ENCODE data around the gene MMD.

MMD gene

DNA sequence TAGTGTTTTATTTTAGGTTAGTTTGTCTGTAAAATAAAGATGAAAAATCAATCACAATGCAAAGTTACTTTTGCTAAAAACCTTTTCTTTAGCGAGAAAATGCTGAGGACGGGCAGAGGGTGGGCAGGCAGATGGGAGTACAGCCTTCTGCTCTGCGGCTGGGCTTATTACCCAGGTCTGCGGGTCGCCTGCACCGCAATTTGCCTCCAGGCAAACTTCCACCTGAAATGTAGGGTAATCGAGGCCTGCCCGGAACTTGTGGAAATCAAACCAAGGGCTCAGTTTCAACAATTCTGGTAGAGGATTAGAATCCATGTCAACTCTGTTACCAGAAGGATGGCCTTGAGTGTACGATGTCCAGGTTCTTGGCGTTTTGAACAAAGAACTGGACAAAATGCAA is 22.3 kb upstream of the MMD start:
- DNase-seq (ENCODE audit: low spot score), result no peak
- TF ChIP-seq, protein P1, sequence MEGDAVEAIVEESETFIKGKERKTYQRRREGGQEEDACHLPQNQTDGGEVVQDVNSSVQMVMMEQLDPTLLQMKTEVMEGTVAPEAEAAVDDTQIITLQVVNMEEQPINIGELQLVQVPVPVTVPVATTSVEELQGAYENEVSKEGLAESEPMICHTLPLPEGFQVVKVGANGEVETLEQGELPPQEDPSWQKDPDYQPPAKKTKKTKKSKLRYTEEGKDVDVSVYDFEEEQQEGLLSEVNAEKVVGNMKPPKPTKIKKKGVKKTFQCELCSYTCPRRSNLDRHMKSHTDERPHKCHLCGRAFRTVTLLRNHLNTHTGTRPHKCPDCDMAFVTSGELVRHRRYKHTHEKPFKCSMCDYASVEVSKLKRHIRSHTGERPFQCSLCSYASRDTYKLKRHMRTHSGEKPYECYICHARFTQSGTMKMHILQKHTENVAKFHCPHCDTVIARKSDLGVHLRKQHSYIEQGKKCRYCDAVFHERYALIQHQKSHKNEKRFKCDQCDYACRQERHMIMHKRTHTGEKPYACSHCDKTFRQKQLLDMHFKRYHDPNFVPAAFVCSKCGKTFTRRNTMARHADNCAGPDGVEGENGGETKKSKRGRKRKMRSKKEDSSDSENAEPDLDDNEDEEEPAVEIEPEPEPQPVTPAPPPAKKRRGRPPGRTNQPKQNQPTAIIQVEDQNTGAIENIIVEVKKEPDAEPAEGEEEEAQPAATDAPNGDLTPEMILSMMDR (IDR thresholded peaks at IDR 0.05; ENCODE audit: extremely low read depth, insufficient read depth, missing control alignments), result no peak
- in situ Hi-C loops (cut with MboI; ENCODE audit: low pct_unique_long_range_greater_than_20kb, low sequenced_read_pairs, unreplicated experiment), result no loop called here

DNA sequence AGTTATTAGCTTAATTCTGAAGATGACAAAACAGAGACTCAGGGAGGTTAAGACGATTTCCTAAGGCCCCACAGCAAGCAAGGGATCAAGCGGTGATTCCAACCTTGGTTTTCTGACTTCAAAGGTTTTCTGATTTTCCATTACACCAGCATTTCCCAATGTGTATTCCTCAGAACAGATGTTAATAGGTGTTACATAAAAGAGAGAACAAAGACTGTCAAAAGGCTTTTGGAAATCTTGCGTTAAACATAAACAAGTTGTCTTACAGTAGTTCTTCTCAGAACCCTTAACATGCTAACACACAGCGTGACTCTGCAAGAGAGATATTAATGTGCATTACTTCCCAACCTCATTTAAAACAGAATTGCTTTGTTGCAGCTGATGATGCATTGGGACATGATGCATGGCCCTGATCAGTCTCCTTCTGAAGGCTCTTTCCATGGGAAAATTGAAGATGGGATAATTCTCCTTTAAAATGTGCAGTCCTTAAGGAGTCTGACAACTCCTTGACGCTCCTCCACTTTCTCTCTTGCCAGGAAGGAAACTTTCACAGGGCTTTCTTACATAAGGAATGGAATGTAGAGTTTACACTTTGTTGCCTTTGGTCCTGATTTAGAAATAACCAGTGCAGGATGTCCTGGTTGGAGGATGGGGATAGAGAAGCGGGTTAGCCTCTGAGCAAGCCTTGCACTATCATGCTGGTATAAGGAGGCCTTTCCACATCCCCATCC is 21.5 kb upstream of the MMD start:
- TF ChIP-seq, protein P1 (IDR thresholded peaks at IDR 0.05; ENCODE audit: extremely low read depth, insufficient read depth, missing control alignments), result no peak
- DNase-seq (ENCODE audit: low spot score), result no peak
- in situ Hi-C loops (cut with MboI; ENCODE audit: low pct_unique_long_range_greater_than_20kb, low sequenced_read_pairs, unreplicated experiment), result no loop called here

DNA sequence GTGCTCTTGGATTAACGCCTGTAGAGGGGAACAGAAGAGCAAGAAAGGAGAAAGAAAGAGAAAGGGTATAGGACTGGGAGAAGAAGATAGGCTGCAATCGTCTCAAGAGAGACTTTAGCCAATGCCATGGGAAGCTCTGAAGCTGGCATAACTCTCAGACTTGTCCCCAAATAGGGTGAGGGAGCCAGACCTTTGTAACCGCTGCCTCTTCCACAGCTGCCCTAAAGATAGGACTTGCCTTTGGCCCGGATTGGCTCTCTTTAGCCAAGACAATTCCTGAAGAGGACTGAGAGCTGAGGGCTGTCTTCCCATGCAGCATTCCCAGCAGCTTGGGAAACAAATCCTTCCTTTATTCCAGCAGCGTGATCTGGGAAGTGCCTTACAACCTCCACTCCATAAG is 20.8 kb upstream of the MMD start:
- TF ChIP-seq, protein P1 (IDR thresholded peaks at IDR 0.05; ENCODE audit: extremely low read depth, insufficient read depth, missing control alignments), result no peak
- in situ Hi-C loops (cut with MboI; ENCODE audit: low pct_unique_long_range_greater_than_20kb, low sequenced_read_pairs, unreplicated experiment), result no loop called here
- DNase-seq (ENCODE audit: low spot score), result no peak

DNA sequence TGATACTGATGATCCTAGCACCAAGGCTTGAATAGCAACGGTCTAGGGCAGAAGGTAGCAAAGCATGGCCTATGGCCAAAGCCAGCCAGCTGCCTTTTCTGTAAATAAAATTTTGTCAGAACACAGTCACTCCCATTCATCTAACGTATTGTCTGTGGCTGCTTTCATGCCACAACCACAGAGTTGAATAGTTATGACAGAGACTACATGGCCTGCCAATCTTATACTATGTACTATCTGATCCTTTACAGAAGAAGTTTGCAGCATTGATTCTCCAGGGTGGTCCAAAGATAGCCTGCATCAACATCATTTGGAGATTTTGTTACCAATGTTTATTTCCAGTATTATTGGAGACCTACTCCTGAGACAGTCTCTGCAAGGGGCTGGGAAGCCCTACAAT is 19.9 kb upstream of the MMD start:
- TF ChIP-seq, protein P1 (IDR thresholded peaks at IDR 0.05; ENCODE audit: extremely low read depth, insufficient read depth, missing control alignments), result no peak
- in situ Hi-C loops (cut with MboI; ENCODE audit: low pct_unique_long_range_greater_than_20kb, low sequenced_read_pairs, unreplicated experiment), result no loop called here
- no peak for DNase-seq (ENCODE audit: low spot score)

DNA sequence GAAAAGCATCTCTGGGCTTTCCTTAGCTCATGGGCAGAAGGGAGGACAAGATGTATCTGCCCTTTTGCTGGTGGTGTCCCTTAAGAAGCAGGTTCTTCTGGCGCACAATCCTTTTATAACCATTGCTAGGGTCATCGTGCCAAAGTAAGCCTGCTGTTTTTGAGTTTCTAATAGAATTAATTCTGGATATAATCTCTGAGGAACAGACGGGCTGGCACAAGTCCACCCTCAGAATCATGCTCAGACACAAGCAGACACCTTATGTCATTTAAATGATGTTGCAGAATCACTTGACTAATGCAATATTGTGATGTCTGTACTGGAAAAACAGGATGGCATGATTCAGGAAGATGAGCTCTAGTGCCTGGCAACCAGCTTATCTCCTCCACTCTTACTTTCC is 18.8 kb upstream of the MMD start:
- in situ Hi-C loops (cut with MboI; ENCODE audit: low pct_unique_long_range_greater_than_20kb, low sequenced_read_pairs, unreplicated experiment), result no loop called here

DNA sequence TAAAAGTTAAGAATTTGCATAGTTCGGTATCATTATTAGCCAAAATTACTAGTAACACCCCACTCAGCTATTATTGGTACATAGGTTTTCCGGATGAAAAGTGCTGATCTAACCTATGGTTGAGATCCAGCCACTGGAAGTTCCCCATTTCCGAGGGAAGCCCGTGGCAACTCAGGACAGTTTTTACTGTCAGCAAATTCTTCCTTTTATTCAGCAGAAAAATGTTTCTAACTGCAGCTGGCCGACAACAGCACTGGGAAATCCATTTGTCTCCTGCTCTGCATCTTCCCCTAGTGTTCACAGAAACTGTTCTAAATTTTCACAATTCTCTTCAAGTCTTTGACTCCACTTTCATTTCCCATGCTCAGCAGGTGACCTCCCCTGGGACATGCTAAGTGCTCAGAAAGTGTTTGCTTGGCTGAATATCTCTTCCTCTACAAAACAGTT is 15.5 kb upstream of the MMD start:
- in situ Hi-C loops (cut with MboI; ENCODE audit: low pct_unique_long_range_greater_than_20kb, low sequenced_read_pairs, unreplicated experiment), result no loop called here
- TF ChIP-seq, protein P1 (IDR thresholded peaks at IDR 0.05; ENCODE audit: extremely low read depth, insufficient read depth, missing control alignments), result no peak
- DNase-seq (ENCODE audit: low spot score), result peak; percentile 62

More for the DNA sequence above, 18.8 kb upstream of the MMD start:
- TF ChIP-seq, protein P1 (IDR thresholded peaks at IDR 0.05; ENCODE audit: extremely low read depth, insufficient read depth, missing control alignments), result no peak
- no peak for DNase-seq (ENCODE audit: low spot score)
